CD4-positive, alpha-beta T cell treated with Interleukin-6 for 4 hours (primary cell): ENCODE data around the gene PRPF6.
"Not testable (repeated sequence)": the region's sequence is repeated elsewhere in the genome, so short reads cannot be mapped to it uniquely, and the experiment has no call there.

Source experiments
- DNase-seq: peaks from one replicate; pipeline ENCODE4 v3.0.0-alpha.2; 2020; ENCODE audit warnings: mixed read lengths

Gene PRPF6

DNA sequence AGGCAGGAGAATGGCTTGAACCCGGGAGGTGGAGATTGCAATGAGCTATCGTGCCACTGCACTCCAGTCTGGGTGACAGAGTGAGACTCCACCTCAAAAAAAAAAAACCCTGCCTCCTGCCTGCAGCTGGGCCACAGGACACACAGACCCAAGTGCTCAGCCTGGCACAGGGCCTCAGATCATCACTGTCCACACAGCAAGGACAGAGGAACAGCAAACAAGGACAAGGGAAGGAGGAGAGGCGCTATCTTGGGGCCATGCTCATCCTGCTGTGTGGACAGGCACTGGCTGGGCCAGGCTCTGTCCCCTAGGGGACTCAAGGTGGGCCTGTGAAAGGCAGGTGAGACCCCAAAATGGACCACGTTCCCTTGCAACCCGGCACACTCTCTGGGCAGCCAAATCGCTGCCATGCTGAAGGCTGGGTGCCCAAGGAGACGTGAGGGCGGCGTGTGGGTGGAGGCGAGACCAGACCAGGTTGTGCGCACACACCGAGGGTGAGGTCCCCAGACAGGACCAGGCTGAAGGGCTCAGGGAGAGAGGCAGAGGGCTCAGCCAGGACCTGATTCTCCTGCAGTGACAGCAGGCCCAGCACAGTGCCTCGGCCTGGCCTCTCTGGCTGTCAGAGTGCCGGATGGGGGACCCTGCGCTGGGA, 33.8 kb upstream of the PRPF6 start:
- DNase-seq, result no peak

DNA sequence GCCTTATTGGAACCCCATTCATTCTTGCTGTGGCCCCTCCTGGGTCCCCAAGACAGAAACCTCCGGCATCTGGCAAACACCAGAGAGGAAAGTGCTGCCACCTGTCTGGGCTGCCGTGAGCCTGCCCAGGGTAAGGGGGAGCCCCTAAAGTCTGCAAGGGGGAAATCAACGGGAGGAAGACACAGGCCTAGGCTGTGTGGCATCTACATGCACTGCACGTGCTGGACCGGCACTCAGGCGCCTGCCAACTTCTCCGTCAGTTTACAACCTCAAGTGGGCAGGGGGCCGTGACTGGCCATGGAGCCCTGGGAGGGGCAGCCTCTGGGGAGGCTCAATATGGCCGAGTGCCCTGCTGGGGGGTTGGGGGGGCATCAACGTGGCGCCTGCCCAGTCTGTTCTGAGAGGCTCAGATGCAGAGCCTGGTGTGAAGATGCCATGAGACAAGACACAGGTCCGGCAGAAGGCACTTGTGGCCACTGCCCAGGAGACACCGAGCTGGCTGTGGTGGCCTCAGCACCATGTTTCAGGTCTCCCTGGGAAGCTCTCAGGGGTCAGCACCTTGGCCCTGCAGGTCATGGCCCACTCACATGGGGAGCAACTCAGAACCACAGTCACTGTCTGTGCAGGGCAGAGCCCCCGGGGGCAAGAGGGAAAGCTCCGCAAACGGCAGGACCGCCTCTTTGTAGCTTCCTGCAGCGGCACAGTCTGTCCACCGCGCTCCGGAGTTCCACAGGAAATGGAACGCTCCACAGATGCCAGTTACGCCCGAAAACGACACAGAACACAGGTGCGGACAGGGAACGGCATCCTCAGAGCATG, 33.1 kb upstream of the PRPF6 start:
- peak; percentile 50 for DNase-seq

DNA sequence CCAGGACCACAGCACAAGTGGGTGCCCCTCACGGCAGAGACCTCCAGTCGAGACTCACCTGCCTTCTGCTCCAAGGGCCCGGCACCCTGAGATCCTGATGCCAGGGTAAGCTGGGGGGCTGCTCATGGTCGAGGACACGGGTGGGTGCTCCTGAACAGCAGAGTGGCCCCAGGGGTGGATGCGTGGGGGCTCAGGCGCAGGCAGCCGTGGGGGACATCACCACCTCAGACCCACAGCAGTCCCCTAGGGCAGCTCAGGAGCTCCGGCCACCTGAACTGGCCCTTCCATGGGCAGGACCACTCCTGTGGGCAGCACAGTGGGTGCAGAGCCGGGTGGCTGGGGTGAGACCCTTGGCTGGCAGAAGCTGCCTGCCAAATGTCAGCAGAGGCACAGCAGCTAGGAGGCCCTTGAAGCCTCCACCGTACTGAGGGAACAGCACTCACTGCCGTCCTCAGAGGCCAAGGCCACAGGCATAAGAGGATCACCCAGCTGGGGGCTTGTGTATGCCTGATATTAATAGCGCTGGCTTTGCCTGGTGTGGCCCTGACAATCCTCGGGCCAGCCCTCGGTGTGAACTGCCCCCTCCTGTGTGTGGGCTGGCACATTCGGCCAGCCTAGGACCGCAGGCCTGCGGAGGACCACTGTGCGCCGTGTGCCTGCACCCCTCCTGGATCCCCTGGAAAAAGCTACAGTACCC, 30.1 kb upstream of the PRPF6 start:
- DNase-seq, result no peak

DNA sequence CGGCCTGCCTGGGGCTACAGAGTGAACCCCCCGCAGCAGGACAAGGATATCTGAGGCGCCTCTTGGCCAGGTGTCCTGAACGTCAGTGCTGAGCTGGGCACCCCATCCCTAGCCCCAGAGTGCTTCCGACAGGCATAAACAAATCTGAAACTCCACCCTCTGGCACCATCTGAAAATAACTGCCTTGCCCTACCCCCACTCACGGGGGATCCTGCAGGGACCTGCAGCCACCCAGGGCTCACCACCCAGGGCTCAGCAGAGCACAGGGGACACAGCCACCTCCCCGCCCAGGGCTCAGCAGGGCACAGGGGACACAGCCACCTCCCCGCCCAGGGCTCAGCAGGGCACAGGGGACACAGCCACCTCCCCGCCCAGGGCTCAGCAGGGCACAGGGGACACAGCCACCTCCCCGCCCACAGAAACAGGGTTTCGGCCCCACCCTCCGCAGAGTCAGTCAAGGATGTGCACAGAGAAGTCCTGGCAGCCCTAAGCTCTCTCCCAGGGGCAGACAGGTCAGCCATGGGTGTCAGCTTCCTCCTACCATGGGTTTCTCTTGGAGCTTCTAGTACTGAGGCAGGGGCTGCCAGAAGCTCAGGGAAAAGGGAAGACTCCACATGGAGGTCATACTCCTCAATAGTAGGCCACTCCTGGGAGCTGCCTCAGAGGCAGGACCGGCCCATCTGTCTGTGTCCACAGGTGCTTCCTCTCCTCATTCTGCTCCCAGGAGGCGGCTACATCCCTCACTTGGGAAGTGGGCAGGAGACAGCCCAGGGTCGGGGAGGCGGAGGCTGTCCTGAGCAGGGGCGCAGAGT, 29.3 kb upstream of the PRPF6 start:
- no peak for DNase-seq

DNA sequence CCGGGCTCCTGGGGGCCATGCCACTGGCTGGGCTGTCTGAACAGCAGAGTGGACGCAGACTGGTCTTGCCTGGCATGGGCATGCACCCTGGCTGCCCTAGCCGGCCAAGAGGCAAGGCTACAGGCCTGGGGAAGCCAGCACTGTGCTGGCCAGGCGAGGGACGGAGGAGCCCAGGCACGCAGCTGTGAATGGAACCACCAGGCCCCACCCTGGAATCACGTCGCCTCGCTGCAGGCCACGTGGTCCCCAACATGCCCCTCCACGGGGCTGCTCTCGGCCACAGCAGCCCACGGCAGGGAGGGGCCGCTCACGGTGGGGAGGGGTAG, 28.8 kb upstream of the PRPF6 start:
- DNase-seq, result no peak

DNA sequence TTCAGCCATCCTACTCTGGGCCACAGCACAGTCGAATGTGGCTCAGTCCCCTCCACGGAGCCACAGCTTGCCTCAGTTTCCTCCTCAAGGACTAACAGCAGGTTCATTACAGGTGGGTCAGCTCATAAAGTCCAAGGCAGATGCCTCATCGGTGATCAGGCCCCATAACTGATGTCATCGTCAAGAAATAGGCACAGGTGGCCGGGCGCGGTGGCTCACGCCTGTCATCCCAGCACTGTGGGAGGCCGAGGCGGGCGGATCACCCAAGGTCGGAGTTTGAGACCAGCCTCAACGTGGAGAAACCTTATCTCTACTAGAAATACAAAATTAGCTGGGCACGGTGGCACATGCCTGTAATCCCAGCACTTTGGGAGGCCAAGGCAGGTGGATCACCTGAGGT, 28.2 kb upstream of the PRPF6 start:
- DNase-seq, result no peak

DNA sequence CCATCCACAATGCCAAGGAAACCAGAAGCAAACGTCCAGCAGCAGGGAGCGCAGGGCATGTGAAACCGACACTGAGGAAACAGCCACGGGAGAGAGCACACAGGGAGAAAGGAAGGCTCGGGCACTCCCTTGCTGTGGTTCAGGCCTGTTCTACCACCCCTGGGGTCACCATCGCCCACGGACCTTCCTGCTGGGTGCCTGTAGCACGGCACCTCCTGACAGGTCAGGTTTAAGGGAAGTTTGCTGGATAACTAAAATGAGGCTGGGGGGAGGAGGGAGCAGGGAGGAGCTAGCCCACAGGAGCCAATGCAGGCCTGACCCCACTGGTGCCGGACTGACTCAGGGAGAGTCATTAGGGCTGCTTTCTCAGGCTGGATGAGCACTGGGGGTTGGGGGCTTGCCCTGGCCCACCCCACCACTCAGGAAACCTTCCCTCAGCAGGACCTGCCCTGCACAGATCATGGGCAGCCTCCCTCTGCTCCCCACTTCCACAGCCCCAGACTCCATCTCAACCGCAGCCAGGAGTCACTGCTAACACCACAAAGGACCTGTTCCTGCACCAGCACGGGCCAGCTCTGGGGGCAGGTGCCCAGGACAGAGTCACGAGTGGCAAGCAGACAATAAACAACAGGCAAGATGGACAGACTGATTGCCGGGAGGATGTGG, 27.0 kb upstream of the PRPF6 start:
- no peak for DNase-seq

DNA sequence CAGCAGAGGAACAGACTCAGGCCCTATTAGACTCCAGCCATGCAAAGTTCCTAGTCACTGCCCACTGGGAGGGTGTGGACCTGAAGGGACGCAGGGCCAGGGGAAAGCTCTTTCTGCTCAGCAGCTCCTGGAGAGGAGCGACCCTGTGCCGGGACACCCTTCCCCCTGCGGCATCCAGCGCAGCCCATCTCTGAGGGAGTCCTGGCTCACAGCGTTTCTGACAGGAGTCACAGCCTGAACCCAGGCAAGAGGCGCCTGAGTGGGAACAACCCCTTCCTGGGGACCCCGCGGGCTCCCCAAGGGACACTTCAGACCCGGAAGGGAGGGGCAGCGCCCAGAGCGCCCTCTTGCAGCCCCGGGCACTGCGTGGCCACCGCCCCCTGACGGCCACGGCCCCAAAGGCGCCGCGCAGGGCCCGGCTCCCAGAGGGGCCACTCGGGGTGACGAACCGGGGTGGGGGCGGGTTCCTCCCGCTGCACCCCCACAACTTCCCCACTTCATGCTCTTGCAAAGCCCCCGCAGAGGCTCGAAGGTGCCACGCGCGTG, 25.6 kb upstream of the PRPF6 start:
- peak; percentile 54 for DNase-seq

DNA sequence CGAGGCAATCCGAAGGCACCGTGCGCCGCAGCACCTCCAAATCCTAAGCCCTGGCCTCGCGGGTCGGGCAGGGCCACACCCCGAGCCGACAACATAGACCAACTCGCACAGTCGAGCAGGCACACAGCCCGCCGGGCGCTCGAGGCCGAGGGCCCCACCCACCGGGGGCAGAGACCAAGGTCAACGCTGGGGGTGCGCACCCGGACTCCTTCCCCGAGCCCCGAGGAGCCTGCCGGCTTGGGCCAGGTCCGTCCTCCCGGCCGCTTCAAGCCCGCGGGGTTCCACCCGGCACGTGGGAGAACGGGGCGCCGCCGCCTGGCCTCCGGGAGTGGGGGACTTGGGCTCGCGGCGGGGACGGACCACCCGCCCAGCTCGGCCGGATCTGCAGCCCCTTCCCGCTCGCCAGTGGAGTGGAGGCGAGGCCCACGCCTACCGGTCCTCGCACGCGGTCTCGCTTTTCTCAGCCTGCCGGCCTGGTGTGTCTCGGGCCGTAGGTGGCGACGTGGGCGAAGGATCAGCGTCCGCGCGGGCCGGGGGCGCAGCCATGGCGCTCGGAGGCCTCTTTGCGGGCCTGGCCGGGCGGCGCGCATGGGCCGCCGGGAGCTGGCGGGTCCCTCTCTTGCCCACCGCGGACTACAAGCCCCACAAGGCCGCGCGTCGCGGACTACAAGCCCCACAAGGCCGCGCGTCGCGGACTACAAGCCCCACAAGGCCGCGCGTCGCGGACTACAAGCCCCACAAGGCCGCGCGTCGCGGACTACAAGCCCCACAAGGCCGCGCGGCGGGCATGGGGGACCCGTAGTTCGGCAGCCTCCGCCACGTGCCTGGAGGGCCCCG, 24.9 kb upstream of the PRPF6 start, which contains the start of gene UCKL1:
UCKL1 (minus strand) TSS at position 590 of the 837 bp plus-strand sequence; CDS start at position 546, 44 bp downstream.
- peak; percentile 93 for DNase-seq

DNA sequence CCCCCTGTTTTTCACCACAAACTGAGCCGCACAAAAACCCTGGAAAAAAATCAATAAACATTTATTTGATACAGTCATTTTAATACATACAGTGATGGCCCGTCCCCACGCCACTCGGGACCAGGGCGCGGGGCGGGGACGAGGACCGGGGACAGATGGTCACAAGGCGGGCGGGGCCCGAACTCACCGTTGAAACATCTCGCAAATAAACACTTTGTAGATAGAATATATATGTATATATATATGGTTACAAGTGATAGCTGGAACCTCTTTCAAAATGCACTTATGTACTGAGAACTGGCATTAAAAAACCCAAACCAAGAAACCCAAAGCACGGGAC, 24.3 kb upstream of the PRPF6 start:
- DNase-seq, result no peak

DNA sequence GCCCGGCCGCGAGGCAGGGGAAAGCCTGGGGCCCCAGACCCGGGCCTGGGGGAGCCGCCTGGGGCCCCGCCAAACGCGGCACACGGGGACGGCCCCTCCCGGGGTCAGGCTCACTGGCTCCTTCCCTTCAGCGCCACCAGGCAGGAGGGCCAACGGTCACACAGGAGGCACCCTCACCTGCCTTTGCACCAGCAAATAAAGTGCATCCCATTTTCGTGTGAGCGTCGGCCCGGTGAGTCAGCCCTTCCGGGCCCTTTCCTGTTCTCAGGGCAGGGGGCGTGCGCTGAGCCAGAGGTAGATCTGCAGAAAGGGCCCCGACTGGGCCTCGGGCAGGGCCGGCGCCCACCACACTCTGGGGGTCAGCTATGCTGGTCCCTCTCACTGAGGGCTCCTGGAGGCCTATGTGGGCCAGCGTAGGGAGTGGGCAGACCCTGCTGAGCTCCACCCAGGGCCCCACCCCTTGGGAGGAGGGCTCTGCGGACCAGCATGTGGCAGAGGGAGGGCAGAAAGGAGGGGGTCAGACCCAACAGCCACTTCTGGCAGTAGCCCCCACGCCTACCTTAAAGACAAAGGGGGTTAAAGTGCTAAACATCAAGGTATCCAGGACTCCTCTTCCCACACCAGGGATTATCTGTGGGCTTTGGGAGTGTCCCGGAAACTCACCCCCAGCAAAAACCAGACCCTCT, 23.8 kb upstream of the PRPF6 start:
- DNase-seq, result peak; percentile 84

DNA sequence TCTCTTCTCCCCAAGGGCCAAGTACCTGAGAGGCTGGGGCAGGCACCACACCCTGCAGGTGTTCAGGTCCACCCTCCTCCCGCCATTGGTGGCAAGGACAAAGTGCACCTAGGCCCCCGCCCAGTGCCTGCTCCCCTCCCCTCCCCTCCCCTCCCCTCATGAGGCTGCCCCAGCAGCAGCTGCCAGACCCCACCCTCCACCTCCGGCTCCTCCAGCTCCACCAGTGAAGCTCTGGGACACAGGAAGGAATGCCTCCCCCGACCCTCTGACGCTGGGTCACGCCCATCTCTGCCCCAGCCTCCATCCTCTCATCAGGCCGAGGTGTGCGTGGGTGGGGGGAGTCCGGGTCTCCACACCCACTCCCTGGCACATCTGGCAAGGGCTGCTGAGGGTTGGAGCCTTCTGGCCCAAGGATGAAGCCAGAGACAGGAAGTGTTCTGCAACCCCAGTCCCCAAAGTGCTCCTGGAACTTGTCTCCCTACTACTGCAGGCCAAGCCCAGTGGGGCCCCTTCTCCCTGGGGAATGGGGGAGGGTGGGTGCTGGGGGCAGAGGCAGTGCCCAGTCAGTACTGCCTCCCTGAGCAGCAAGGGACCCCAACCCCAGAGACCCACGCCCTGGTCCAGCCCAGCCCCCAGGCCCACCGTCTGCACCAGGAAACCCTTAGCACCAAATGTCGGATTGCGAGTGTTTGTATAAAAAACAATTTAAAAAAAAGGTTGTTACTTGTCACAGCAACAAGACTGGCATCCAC, 23.1 kb upstream of the PRPF6 start:
- DNase-seq, result peak; percentile 16

DNA sequence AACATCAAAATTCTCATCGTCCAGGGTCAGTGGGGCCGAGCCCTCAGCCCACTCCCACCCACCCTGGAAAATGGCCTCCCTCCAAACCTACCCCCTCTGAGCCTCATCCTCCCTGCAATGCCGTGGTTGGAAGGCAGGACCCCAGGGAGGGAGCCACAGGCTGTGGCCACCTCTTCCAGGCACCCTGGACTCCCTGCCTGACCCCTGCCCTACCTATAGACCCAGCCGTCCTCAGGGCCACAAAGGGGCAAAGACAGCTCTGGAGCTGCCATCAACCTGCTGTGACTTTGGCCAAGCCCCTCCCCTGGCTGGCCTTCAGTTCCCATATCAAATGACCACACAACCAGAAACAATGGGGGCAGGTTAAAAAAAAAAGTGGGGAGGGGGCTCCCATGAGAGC, 22.5 kb upstream of the PRPF6 start:
- no peak for DNase-seq

DNA sequence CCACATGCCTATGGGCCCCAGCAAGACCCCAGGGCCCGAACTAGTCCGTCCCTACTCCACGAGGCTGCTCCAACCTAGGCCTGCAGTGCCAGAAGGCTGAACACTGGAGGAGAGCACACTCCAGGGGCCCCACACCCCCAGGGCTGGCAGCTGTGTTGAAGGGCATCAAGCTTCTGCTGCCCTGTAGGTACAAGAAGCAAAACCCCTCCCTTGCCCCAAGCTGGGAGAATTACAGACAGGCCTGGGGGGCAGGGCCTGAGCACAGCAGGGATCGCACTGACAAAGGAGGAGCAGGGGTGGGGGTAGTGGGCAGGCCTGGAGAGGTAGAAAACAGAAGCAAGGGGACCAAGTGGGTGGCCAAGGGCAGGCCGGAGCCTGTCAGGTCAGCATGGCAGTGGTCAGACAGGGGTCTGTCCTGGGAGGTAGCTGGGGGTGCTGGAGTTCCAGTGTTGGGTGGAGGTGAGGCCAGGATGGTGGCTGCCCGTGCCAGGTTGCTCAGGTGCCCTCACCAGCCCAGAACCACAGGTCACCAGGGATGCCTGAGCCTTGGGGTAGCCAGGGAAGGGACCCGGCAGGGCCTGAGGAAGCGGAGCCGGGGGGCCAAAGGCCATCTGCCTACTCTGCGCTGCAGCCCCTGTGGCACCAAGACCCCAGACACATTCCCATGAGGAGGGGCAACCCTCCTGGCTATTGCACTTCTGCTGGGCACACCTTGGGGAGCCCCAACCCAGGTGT, 21.8 kb upstream of the PRPF6 start:
- DNase-seq, result no peak

DNA sequence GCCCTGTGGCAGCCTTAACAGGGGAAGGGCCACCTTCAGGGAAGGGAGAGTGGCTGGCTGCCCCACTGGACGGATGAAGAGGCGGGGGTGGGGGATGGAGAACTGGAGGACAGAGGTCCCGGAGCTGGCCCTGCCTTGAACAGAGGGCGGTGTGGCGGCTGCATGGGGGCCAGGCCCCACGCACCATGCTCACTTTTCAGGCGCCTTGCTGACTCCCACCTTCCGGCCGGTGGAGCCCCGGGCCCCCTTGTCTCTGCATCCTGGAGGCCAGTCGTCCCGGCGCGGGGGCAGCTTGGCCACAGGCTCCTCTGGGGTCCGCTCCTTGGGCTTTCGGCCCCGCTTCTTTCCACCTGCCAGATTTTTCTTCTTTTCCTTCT, 21.2 kb upstream of the PRPF6 start:
- DNase-seq, result no peak

DNA sequence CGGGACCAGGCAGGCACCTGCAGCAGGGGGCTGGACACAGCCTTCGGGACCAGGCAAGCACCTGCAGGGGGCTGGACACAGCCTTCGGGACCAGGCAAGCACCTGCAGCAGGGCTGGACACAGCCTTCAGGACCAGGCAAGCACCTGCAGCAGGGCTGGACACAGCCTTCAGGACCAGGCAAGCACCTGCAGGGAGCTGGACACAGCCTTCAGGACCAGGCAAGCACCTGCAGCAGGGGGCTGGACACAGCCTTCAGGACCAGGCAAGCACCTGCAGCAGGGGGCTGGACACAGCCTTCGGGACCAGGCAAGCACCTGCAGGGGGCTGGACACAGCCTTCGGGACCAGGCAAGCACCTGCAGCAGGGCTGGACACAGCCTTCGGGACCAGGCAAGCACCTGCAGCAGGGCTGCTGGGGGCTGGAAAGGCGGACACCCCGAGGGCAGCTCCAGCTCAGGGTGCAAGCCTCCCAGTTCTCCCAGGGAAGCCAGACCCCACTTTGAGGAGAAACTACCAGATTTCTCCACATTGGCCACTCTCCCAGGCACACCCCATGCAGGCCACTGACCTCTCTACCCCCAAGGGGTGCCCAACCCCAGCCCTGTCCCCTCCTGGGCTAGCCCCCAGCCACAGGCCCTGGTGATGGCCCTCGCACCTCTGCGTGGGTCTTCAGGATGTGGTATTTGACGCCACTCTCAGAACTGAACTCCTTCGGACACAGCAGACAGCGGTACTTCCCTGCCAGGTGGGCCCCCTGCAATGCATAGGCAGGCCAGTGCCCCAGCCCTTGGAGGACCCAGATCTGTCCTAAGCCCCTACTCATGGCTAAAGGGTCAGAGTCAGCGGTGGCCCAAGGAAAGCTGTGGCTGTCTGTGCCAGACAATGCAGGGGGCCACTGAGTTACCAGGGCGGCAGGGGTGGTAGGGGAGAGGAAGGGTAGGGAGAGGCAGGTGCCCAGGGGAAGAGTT, 20.0 kb upstream of the PRPF6 start:
- not testable (repeated sequence) for DNase-seq

DNA sequence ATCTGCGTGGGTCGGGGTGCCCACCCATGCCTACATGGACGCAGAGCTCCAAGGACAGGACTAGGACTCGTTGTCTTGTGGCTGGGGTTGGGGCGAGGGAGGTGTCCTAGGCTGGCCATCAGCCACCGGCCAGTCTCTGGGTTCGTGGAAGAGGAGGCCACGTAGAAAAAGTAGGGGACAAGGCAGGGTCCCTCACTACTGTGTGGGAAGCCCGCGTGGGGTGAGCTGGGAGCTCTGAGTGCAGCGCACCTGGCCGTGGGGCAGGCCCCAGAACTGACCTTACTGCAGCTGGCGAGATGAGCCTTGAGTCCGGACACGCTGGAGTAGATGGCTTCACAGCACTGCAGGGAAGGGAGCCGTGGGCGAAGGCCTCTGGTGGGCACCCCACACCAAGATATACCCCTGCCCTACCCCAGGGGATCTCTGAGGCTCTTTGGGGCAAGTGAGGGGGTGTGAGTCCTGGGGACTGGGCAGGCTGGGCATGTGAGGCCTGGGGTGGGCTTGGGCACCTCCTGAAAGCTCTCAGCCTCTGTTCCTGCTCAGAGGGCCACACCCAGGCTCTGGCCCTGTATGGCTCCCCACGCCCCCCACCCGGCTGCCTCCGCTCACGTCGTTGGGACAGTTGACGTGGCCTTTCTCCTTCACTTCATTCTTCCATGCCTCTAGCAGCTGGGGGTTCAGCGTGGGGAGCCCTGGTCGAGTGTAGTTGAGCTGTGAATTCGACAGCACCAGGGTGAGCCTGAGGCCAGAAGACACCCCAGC, 19.1 kb upstream of the PRPF6 start:
- DNase-seq, result no peak
